ENCODE results near the gene PRR33. TPM values are rescaled to one million over a fixed set of nuclear protein-coding genes. Genes with fewer than 3 reads are reported as not detected.
"Not testable (repeated sequence)": the region's sequence is repeated elsewhere in the genome, so short reads cannot be mapped to it uniquely, and the experiment has no call there.

The PRR33 gene
- not detected in 2 replicates for total RNA-seq
- polyA plus RNA-seq: not detected in 2 replicates
- polyA plus RNA-seq (2011; cell fraction: cytosol; rRNA removed): not detected in 2 replicates
- not detected in 2 replicates for polyA plus RNA-seq (2011; cell fraction: nucleus; rRNA removed)
- not detected in 2 replicates for polyA plus RNA-seq (2012)
- not detected in 2 replicates for polyA minus RNA-seq
- polyA minus RNA-seq (2011; cell fraction: cytosol; rRNA and poly(A)+ RNA removed): not detected
- polyA minus RNA-seq (2011; cell fraction: nucleus; rRNA and poly(A)+ RNA removed): not detected in 2 replicates
- Bru-seq, nascent RNA: not detected
- BruChase-seq, experiment 1, labeled RNA remaining after a 6-hour chase: not detected
- not detected for BruChase-seq, experiment 2, labeled RNA remaining after a 2-hour chase
- long read RNA-seq: 0 reads

- ChIA-PET POLR2A (no interaction called here), CTCF (interaction anchor here (1.0 to 2.2 kb wide), 3 partner anchors 10 to 239 kb away, joined by 3 to 15 read pairs (median 4); no protein-coding TSS in a partner anchor)
- FAIRE-seq (no peak), DNase-seq (ENCODE audit: low read depth, low spot score) (no peak)
- TF ChIP-seq EZH2 (IDR thresholded peaks at IDR 0.05; ENCODE audit: borderline replicate concordance, low read depth, low read length, severe bottlenecking) (no peak), MYC (IDR thresholded peaks at IDR 0.05; ENCODE audit: low read depth, low read length) (no peak), FOS (IDR thresholded peaks at IDR 0.05; ENCODE audit: borderline replicate concordance, insufficient read depth, low read length) (no peak), POLR2A (IDR thresholded peaks at IDR 0.05; ENCODE audit: low read depth, low read length) (no peak), CTCF (IDR thresholded peaks at IDR 0.05; ENCODE audit: extremely low read depth in 1 of 2, insufficient read depth in 1 of 2, low read depth in 1 of 2, low read length in 2 of 2) (no peak), GATA2 (IDR thresholded peaks at IDR 0.05; ENCODE audit: insufficient read depth, insufficient read length, low read depth, low read length) (no peak), POLR2AphosphoS5 (IDR thresholded peaks at IDR 0.05; ENCODE audit: insufficient read depth, low read depth, low read length) (no peak), MAX (IDR thresholded peaks at IDR 0.05; ENCODE audit: insufficient read depth, insufficient read length) (no peak), JUN (IDR thresholded peaks at IDR 0.05; ENCODE audit: borderline replicate concordance, insufficient read depth, insufficient read length, low read depth) (no peak)
- no peaks in the 10 kb centered on the region for H3K36me3 ChIP-seq (ENCODE audit: control insufficient read depth in 2 of 2, extremely low read depth in 1 of 2, insufficient read depth in 2 of 2, low read length in 2 of 2)
- no peaks in the 10 kb centered on the region for H3K9me3 ChIP-seq (replicated peaks; ENCODE audit: control insufficient read depth, insufficient read depth, low read length)
- no peaks in the 10 kb centered on the region for H4K20me1 ChIP-seq (replicated peaks; ENCODE audit: control insufficient read depth, extremely low read depth, insufficient read depth, low read length)
- H3K9ac ChIP-seq (replicated peaks; ENCODE audit: extremely low read depth, insufficient read depth, low read length): no peak within 1 kb of the TSS
- peaks cover 3 to 9% of the 10 kb centered on the region in 2 experiments for H3K27me3 ChIP-seq (ENCODE audit: control insufficient read depth in 2 of 2, insufficient read depth in 2 of 2, low read length in 2 of 2)
- H3K4me1 ChIP-seq (ENCODE audit: control insufficient read depth, extremely low read depth, insufficient read depth, low read length): no peaks in the 10 kb centered on the region
- intact Hi-C loops (cut with micrococcal nuclease) (no loop called here), dilution Hi-C loops (cut with MboI; ENCODE audit: extremely low pct_ligation_motif_present, low sequenced_read_pairs) (no loop called here)
- H2AFZ ChIP-seq (ENCODE audit: low read depth, low read length): no peak within 1 kb of the TSS
- no peak within 1 kb of the TSS for H3K4me2 ChIP-seq (ENCODE audit: insufficient read depth, low read length)
- no peak within 1 kb of the TSS for H3K27ac ChIP-seq (ENCODE audit: insufficient read depth, low read depth, low read length)
- H3K9me1 ChIP-seq (replicated peaks; ENCODE audit: control insufficient read depth, extremely low read depth, insufficient read depth, low read length): no peaks in the 10 kb centered on the region
- H3K79me2 ChIP-seq (ENCODE audit: control insufficient read depth, insufficient read depth, low read length): no peaks in the 10 kb centered on the region
- no peak within 1 kb of the TSS for H3K4me3 ChIP-seq (replicated peaks in 1 of 3; ENCODE audit: insufficient read depth in 1 of 3, low read depth in 1 of 3, low read length in 3 of 3)
- BruUV-seq (replicated peaks): no TSS peak
Observed at GRCh38 chr11:1891831-1892115, at the start of gene PRR33. Gene PRR33 (minus strand): TSS chr11:1891895. CDS start chr11:1890584, 1,311 bp downstream.

- intact Hi-C loops (cut with micrococcal nuclease); dilution Hi-C loops (cut with MboI; ENCODE audit: extremely low pct_ligation_motif_present, low sequenced_read_pairs); POLR2A ChIA-PET: not testable (repeated sequence)
Observed at GRCh38 chr11:1939788-1940187, 48.1 kb upstream of the PRR33 start.

More at GRCh38 chr11:1939788-1940187, 48.1 kb upstream of the PRR33 start:
- CTCF ChIA-PET; H3K27ac ChIP-seq (ENCODE audit: insufficient read depth, low read depth, low read length); H3K9ac ChIP-seq (replicated peaks; ENCODE audit: extremely low read depth, insufficient read depth, low read length); H3K27me3 ChIP-seq (ENCODE audit: control insufficient read depth in 2 of 2, insufficient read depth in 2 of 2, low read length in 2 of 2); FAIRE-seq; H2AFZ ChIP-seq (ENCODE audit: low read depth, low read length); BruUV-seq (replicated peaks); H4K20me1 ChIP-seq (replicated peaks; ENCODE audit: control insufficient read depth, extremely low read depth, insufficient read depth, low read length); H3K4me2 ChIP-seq (ENCODE audit: insufficient read depth, low read length); H3K79me2 ChIP-seq (ENCODE audit: control insufficient read depth, insufficient read depth, low read length); H3K9me3 ChIP-seq (replicated peaks; ENCODE audit: control insufficient read depth, insufficient read depth, low read length); H3K9me1 ChIP-seq (replicated peaks; ENCODE audit: control insufficient read depth, extremely low read depth, insufficient read depth, low read length); H3K4me1 ChIP-seq (ENCODE audit: control insufficient read depth, extremely low read depth, insufficient read depth, low read length); H3K4me3 ChIP-seq (replicated peaks in 1 of 3; ENCODE audit: insufficient read depth in 1 of 3, low read depth in 1 of 3, low read length in 3 of 3); H3K36me3 ChIP-seq (ENCODE audit: control insufficient read depth in 2 of 2, extremely low read depth in 1 of 2, insufficient read depth in 2 of 2, low read length in 2 of 2): not testable (repeated sequence)
- DNase-seq (ENCODE audit: low read depth, low spot score): peak; percentile 44
